ENCODE results near the gene DALRD3.

DNA sequence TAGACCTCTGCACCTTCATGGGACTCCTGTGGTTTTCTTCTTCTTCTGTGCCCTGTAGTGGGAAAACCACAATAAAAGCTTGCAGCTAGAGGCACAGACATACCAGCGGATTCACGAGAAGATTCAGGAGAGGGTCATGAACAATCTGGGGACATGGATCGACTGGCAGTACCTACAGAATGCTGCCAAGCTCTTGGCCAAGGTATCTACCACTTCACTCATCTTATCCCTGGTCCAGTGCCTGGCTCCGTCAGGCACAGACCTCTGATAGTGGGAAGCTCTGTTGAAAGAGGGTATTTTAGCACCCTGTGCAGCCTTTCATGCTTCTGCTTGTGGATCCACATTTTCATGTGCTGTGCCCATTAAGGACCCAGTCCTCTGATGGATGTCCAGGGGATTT, 38.1 kb downstream of the DALRD3 start:
- TF ChIP-seq EZH2 (IDR thresholded peaks at IDR 0.05): no peak
- TF ChIP-seq, protein P1, sequence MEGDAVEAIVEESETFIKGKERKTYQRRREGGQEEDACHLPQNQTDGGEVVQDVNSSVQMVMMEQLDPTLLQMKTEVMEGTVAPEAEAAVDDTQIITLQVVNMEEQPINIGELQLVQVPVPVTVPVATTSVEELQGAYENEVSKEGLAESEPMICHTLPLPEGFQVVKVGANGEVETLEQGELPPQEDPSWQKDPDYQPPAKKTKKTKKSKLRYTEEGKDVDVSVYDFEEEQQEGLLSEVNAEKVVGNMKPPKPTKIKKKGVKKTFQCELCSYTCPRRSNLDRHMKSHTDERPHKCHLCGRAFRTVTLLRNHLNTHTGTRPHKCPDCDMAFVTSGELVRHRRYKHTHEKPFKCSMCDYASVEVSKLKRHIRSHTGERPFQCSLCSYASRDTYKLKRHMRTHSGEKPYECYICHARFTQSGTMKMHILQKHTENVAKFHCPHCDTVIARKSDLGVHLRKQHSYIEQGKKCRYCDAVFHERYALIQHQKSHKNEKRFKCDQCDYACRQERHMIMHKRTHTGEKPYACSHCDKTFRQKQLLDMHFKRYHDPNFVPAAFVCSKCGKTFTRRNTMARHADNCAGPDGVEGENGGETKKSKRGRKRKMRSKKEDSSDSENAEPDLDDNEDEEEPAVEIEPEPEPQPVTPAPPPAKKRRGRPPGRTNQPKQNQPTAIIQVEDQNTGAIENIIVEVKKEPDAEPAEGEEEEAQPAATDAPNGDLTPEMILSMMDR (IDR thresholded peaks at IDR 0.05 in 2 of 3, conservative IDR thresholded peaks at IDR 0.05 in 1 of 3; ENCODE audit: borderline replicate concordance in 1 of 3, insufficient read depth in 1 of 3, low read depth in 2 of 3, low read length in 2 of 3): no peak
- TF ChIP-seq RAD21 (IDR thresholded peaks at IDR 0.05; ENCODE audit: low read depth): no peak
- TF ChIP-seq FOSL1 (IDR thresholded peaks at IDR 0.05; ENCODE audit: low read depth): no peak
- TF ChIP-seq, protein P2, sequence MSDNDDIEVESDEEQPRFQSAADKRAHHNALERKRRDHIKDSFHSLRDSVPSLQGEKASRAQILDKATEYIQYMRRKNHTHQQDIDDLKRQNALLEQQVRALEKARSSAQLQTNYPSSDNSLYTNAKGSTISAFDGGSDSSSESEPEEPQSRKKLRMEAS (IDR thresholded peaks at IDR 0.05): no peak
- no peak for TF ChIP-seq POLR2AphosphoS5 (IDR thresholded peaks at IDR 0.05; ENCODE audit: low read depth, low read length)
- TF ChIP-seq SIN3A (IDR thresholded peaks at IDR 0.05; ENCODE audit: low read depth): no peak
- no peak for TF ChIP-seq EZH2phosphoT487 (IDR thresholded peaks at IDR 0.05; ENCODE audit: borderline replicate concordance)
- TF ChIP-seq POLR2A (IDR thresholded peaks at IDR 0.05; ENCODE audit: borderline replicate concordance, extremely low read depth, insufficient read depth, insufficient read length): no peak
- TF ChIP-seq, protein P3, sequence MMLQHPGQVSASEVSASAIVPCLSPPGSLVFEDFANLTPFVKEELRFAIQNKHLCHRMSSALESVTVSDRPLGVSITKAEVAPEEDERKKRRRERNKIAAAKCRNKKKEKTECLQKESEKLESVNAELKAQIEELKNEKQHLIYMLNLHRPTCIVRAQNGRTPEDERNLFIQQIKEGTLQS (IDR thresholded peaks at IDR 0.05): no peak
- TF ChIP-seq SP1 (IDR thresholded peaks at IDR 0.05; ENCODE audit: low read depth): no peak

Measured in HCT116 (cell line).